Measurements from ENCODE around the gene NAGLU. TPM values are rescaled to one million over a fixed set of nuclear protein-coding genes. Genes with fewer than 3 reads are reported as not detected.
A peak's percentile ranks its signal among the peaks of the same experiment; 100 is the strongest.

The NAGLU gene
- total and polyA plus RNA-seq, 2 of the 13 experiments (the other 11 are each of a cell fraction or from before 2014, with no cell fraction given) = 28.2 to 40.1 TPM

DNA sequence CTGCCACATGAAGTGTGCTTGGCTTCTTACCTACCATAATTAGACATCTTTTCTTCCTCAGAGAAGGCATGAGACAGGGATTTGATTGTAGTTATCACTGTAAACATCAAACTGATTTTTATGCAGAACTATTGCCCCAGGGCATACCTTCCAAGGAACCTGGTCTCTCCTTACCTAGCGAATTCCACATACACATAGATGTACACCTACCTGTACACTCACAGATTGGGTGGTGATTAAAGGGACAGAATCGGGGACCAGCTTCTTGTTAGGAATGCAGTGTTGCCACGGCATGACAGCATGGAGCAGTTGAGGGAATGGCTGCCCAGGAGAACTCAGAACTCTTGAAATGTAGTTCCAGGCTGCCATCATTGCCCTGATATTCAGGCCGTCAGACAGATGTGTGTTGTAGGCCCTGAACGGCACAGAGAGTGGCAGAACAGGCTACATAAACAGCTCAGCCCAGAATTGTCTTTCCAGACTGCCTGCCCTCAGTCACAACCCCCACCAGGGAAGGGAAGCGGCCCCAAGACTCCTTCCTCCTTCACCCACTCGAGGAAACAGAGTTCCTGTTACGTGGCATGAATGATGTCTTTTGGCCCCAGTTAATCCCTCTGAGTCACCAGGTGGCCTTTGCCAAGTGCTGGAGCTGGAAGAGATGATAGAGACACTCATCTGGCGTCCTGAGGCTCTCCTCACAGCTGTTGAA is 17.8 kb upstream of the NAGLU start (continued):
- TF ChIP-seq FOSL2 (CRISPR knock-in tag; IDR thresholded peaks at IDR 0.05) (0 out of 2 replicates have a peak, but pooled peaks have one; percentile 6), FOXP1 (IDR thresholded peaks at IDR 0.05) (no peak), FOXP1 (CRISPR knock-in tag; IDR thresholded peaks at IDR 0.05) (no peak), NFE2L1 (CRISPR knock-in tag; IDR thresholded peaks at IDR 0.05; ENCODE audit: borderline replicate concordance) (no peak), ZNF235 (CRISPR knock-in tag; IDR thresholded peaks at IDR 0.05; ENCODE audit: borderline replicate concordance) (0 out of 2 replicates have a peak, but pooled peaks have one; percentile 53)

DNA sequence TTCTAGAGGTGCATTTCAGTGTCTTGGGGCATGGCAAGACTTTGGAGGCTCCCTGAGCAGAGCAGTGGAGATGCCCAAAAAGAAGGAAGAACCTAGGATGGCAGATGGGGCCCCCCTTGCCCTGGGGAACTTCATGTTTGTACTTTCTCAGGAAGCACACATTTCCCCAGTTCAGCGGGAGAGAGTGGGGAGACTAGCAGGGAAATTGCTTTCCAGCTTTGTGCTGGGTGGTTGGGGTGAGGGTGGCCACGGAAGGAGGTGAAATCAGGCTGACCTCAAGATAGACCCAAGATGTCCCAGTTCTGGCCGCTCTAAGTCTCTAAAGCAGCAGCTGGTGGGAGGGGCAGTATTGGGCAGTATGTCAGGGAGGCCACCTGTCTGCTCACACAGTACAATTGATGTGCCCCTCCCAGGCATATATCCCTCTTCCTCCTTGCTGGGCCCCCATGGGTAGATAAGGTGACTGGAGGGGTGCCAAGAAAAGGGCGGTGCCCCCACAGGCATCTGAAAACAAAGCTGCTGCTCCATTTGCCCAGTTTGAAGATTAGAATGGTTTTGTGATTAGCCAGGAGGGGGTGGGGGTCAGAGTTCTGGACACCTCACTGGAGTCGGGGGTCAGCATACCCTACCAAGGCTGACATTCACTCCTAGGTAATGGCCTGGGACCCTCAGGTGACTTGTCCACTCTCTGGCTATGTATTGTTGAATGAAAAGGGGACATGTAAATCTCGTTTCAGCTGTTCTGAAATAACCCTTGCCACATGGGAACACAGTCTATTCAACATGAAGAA is 17.1 kb upstream of the NAGLU start:
- Histone ChIP-seq H3K79me2 (ENCODE audit: insufficient read depth, low read length) (no peaks in the 10 kb centered on the region), H3K9me3 (ENCODE audit: low read length) (no peaks in the 10 kb centered on the region), H3K9ac (ENCODE audit: insufficient read depth, low read depth, low read length) (peak overlapping the region; percentile 54), H3K4me1 (ENCODE audit: insufficient read depth, low read length) (peaks cover 64% of the 10 kb centered on the region), H3K27ac (ENCODE audit: extremely low read length, insufficient read depth, low read length) (peak overlapping the region; percentile 70), H3K4me3 (replicated peaks in 1 of 3; ENCODE audit: insufficient read depth in 1 of 3, low read depth in 2 of 3, low read length in 3 of 3) (no peak overlapping the region), H3K4me2 (ENCODE audit: low read depth, low read length) (peak overlapping the region; percentile 53; the same call in 1 of the 2 replicates), H3K27me3 (ENCODE audit: control insufficient read depth in 1 of 2, insufficient read depth in 2 of 2, low read length in 2 of 2) (no peaks in the 10 kb centered on the region), H4K20me1 (ENCODE audit: insufficient read depth, low read length) (no peaks in the 10 kb centered on the region), H3K36me3 (replicated peaks in 1 of 2; ENCODE audit: control insufficient read depth in 1 of 2, insufficient read depth in 2 of 2, low read length in 2 of 2) (peaks cover 15 to 20% of the 10 kb centered on the region in 2 experiments), H2AFZ (ENCODE audit: low read length) (no peak overlapping the region)
- intact Hi-C loops (cut with micrococcal nuclease; ENCODE audit: unreplicated experiment) (no loop called here), in situ Hi-C loops (cut with HindIII; ENCODE audit: extremely low pct_ligation_motif_present, low pct_unique_long_range_greater_than_20kb) (loop anchor here (5.0 kb wide), 1 partner anchor 97 kb away; the partner anchor contains the start of gene CAVIN1)
- DNase-seq (ENCODE audit: low spot score) (peak; percentile 63), FAIRE-seq (peak; percentile 4), ATAC-seq (no peak)
- ChIA-PET CTCF (ENCODE audit: low intra/inter-chr PET ratio, low total read pairs) (interaction anchor here (1.4 to 2.5 kb wide), 2 partner anchors 8 to 59 kb away, joined by 3 to 28 read pairs; partner anchors contain the start of gene PSMC3IP), POLR2A (interaction anchor here (1.2 to 4.3 kb wide), 13 partner anchors 8 to 130 kb away, joined by 3 to 52 read pairs (median 7); partner anchors contain the start of genes CAVIN1, NAGLU, RETREG3 and STAT3)
- 70% methylated on average over 6 of the region's 6 CpGs for WGBS (ENCODE audit: low lambda C conversion rate)
- BruUV-seq (replicated peaks) = no TSS peak
- TF ChIP-seq ZNF724P (CRISPR knock-in tag; IDR thresholded peaks at IDR 0.05; ENCODE audit: borderline replicate concordance) (no peak), MTA1 (CRISPR knock-in tag; IDR thresholded peaks at IDR 0.05; ENCODE audit: borderline replicate concordance) (no peak), ZNF879 (CRISPR knock-in tag; IDR thresholded peaks at IDR 0.05) (no peak), ZNF274 (CRISPR knock-in tag; IDR thresholded peaks at IDR 0.05) (no peak), THYN1 (CRISPR knock-in tag; IDR thresholded peaks at IDR 0.05; ENCODE audit: borderline replicate concordance, low read depth) (no peak), PHB2 (IDR thresholded peaks at IDR 0.05; ENCODE audit: partially characterized antibody) (no peak), ZNF577 (CRISPR knock-in tag; IDR thresholded peaks at IDR 0.05; ENCODE audit: borderline replicate concordance, low read depth) (no peak), HOXA3 (CRISPR knock-in tag; IDR thresholded peaks at IDR 0.05) (no peak), PRPF4 (IDR thresholded peaks at IDR 0.05; ENCODE audit: low read depth, low read length, poor library complexity, severe bottlenecking) (no peak)
- TF ChIP-seq, protein P1, sequence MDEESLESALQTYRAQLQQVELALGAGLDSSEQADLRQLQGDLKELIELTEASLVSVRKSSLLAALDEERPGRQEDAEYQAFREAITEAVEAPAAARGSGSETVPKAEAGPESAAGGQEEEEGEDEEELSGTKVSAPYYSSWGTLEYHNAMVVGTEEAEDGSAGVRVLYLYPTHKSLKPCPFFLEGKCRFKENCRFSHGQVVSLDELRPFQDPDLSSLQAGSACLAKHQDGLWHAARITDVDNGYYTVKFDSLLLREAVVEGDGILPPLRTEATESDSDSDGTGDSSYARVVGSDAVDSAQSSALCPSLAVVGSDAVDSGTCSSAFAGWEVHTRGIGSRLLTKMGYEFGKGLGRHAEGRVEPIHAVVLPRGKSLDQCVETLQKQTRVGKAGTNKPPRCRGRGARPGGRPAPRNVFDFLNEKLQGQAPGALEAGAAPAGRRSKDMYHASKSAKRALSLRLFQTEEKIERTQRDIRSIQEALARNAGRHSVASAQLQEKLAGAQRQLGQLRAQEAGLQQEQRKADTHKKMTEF (CRISPR knock-in tag; IDR thresholded peaks at IDR 0.05) = no peak
- TF ChIP-seq, protein P2, sequence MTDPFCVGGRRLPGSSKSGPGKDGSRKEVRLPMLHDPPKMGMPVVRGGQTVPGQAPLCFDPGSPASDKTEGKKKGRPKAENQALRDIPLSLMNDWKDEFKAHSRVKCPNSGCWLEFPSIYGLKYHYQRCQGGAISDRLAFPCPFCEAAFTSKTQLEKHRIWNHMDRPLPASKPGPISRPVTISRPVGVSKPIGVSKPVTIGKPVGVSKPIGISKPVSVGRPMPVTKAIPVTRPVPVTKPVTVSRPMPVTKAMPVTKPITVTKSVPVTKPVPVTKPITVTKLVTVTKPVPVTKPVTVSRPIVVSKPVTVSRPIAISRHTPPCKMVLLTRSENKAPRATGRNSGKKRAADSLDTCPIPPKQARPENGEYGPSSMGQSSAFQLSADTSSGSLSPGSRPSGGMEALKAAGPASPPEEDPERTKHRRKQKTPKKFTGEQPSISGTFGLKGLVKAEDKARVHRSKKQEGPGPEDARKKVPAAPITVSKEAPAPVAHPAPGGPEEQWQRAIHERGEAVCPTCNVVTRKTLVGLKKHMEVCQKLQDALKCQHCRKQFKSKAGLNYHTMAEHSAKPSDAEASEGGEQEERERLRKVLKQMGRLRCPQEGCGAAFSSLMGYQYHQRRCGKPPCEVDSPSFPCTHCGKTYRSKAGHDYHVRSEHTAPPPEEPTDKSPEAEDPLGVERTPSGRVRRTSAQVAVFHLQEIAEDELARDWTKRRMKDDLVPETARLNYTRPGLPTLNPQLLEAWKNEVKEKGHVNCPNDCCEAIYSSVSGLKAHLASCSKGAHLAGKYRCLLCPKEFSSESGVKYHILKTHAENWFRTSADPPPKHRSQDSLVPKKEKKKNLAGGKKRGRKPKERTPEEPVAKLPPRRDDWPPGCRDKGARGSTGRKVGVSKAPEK (CRISPR knock-in tag; IDR thresholded peaks at IDR 0.05; ENCODE audit: borderline replicate concordance) = no peak

All from HepG2 (cell line).